Measurements from ENCODE around the gene ATG5.

DNA sequence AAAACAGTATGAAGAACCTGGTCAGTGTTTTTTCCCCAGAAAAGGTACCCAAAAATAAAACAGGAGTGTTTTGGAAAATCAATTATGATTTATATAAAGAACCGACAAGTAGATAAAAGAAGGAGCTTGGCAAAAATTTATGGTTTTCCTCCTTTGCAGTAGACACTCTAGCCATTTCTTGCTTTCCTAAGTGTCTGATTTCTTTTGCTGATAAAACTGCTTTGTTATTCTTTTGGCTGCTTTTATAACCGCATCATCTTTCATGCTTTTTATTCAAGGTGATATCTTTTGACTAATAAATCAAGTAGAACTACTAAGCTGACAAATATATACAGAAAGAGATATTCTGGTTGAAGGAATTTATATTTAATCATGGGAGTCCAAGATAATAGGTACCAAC, 16.6 kb downstream of the ATG5 start:
- TF ChIP-seq, protein P1, sequence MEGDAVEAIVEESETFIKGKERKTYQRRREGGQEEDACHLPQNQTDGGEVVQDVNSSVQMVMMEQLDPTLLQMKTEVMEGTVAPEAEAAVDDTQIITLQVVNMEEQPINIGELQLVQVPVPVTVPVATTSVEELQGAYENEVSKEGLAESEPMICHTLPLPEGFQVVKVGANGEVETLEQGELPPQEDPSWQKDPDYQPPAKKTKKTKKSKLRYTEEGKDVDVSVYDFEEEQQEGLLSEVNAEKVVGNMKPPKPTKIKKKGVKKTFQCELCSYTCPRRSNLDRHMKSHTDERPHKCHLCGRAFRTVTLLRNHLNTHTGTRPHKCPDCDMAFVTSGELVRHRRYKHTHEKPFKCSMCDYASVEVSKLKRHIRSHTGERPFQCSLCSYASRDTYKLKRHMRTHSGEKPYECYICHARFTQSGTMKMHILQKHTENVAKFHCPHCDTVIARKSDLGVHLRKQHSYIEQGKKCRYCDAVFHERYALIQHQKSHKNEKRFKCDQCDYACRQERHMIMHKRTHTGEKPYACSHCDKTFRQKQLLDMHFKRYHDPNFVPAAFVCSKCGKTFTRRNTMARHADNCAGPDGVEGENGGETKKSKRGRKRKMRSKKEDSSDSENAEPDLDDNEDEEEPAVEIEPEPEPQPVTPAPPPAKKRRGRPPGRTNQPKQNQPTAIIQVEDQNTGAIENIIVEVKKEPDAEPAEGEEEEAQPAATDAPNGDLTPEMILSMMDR (IDR thresholded peaks at IDR 0.05): no peak
- no peak for TF ChIP-seq EZH2 (IDR thresholded peaks at IDR 0.05; ENCODE audit: borderline replicate concordance, insufficient read depth, low read depth, low read length, poor library complexity, severe bottlenecking)

Measured in B cell (primary cell).